ENCODE results near the gene ADARB2. TPM values are rescaled to one million over a fixed set of nuclear protein-coding genes. Genes with fewer than 3 reads are reported as not detected.

Gene ADARB2
- total RNA-seq, 1 donor from 2014 or later = 0.80 TPM

GRCh38 chr10:1661416-1661815 is 75.9 kb downstream of the ADARB2 start:
- no peaks in the 10 kb centered on the region for H3K9me3 ChIP-seq
- no peaks in the 10 kb centered on the region for H3K36me3 ChIP-seq
- TF ChIP-seq CTCF (IDR thresholded peaks at IDR 0.05) = no peak
- H3K27ac ChIP-seq = no peak overlapping the region
- intact Hi-C loops (cut with DNase I) = no loop called here
- ATAC-seq (no peak), DNase-seq (no peak)
- no peak overlapping the region for H3K4me3 ChIP-seq
- no peaks in the 10 kb centered on the region for H3K4me1 ChIP-seq
- no peaks in the 10 kb centered on the region for H3K27me3 ChIP-seq (ENCODE audit: low read depth)

GRCh38 chr10:1660815-1661214 is 76.5 kb downstream of the ADARB2 start:
- intact Hi-C loops (cut with DNase I) = no loop called here
- H3K27me3 ChIP-seq (ENCODE audit: low read depth) = no peaks in the 10 kb centered on the region
- H3K36me3 ChIP-seq = no peaks in the 10 kb centered on the region
- ATAC-seq (no peak), DNase-seq (no peak)
- no peak for TF ChIP-seq CTCF (IDR thresholded peaks at IDR 0.05)
- no peaks in the 10 kb centered on the region for H3K9me3 ChIP-seq
- H3K27ac ChIP-seq = no peak overlapping the region
- H3K4me3 ChIP-seq = no peak overlapping the region
- H3K4me1 ChIP-seq = no peaks in the 10 kb centered on the region

- intact Hi-C loops (cut with DNase I) = no loop called here
- no peak overlapping the region for H3K27ac ChIP-seq
- no peaks in the 10 kb centered on the region for H3K9me3 ChIP-seq
- no peaks in the 10 kb centered on the region for H3K36me3 ChIP-seq
- H3K27me3 ChIP-seq (ENCODE audit: low read depth) = no peaks in the 10 kb centered on the region
- no peak for ATAC-seq
- TF ChIP-seq CTCF (IDR thresholded peaks at IDR 0.05) = no peak
- H3K4me1 ChIP-seq = no peaks in the 10 kb centered on the region
- DNase-seq = no peak
- H3K4me3 ChIP-seq = no peak overlapping the region
These were observed 76.9 kb downstream of the ADARB2 start for GRCh38 chr10:1660386-1660785.

- Histone ChIP-seq H3K4me1 (no peaks in the 10 kb centered on the region), H3K27ac (no peak overlapping the region), H3K9me3 (no peaks in the 10 kb centered on the region), H3K36me3 (no peaks in the 10 kb centered on the region), H3K4me3 (no peak overlapping the region), H3K27me3 (ENCODE audit: low read depth) (no peaks in the 10 kb centered on the region)
- ATAC-seq (no peak), DNase-seq (no peak)
- intact Hi-C loops (cut with DNase I) = no loop called here
- TF ChIP-seq CTCF (IDR thresholded peaks at IDR 0.05) = no peak
These were observed 78.0 kb downstream of the ADARB2 start for GRCh38 chr10:1659221-1659791.

GRCh38 chr10:1658658-1659057 is 78.7 kb downstream of the ADARB2 start:
- H3K9me3 ChIP-seq = no peaks in the 10 kb centered on the region
- no peaks in the 10 kb centered on the region for H3K36me3 ChIP-seq
- no peaks in the 10 kb centered on the region for H3K4me1 ChIP-seq
- ATAC-seq (no peak), DNase-seq (no peak)
- intact Hi-C loops (cut with DNase I) = no loop called here
- TF ChIP-seq CTCF (IDR thresholded peaks at IDR 0.05) = no peak
- no peak overlapping the region for H3K27ac ChIP-seq
- H3K4me3 ChIP-seq = no peak overlapping the region
- H3K27me3 ChIP-seq (ENCODE audit: low read depth) = no peaks in the 10 kb centered on the region

- DNase-seq (no peak), ATAC-seq (no peak)
- no peaks in the 10 kb centered on the region for H3K9me3 ChIP-seq
- H3K27me3 ChIP-seq (ENCODE audit: low read depth) = no peaks in the 10 kb centered on the region
- H3K4me3 ChIP-seq = no peak overlapping the region
- no peaks in the 10 kb centered on the region for H3K36me3 ChIP-seq
- H3K27ac ChIP-seq = no peak overlapping the region
- H3K4me1 ChIP-seq = no peaks in the 10 kb centered on the region
- intact Hi-C loops (cut with DNase I) = no loop called here
- no peak for TF ChIP-seq CTCF (IDR thresholded peaks at IDR 0.05)
These were observed 79.8 kb downstream of the ADARB2 start for GRCh38 chr10:1657479-1657878.
